ENCODE data around the gene ITPR2.

The ITPR2 gene

DNA sequence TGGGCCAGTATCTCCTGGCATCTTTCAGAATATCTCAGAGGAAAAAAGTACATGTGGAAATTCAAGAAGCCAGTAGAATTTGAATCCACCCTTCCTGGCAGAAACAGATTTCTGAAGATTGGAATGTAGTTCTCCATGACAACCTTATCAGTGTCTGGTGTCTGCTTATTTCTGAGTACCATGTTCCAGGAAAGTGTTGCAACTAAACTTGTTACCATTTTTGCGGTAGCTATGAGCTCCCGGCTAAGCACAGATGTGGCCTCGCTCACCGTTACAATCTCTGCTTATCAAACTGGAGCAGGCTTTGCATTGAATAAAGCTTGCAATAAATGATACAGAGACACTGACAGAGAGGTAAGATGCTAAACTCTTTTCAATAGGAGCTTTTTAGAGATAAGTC, 13.0 kb upstream of the ITPR2 start:
- TF ChIP-seq, protein P1, sequence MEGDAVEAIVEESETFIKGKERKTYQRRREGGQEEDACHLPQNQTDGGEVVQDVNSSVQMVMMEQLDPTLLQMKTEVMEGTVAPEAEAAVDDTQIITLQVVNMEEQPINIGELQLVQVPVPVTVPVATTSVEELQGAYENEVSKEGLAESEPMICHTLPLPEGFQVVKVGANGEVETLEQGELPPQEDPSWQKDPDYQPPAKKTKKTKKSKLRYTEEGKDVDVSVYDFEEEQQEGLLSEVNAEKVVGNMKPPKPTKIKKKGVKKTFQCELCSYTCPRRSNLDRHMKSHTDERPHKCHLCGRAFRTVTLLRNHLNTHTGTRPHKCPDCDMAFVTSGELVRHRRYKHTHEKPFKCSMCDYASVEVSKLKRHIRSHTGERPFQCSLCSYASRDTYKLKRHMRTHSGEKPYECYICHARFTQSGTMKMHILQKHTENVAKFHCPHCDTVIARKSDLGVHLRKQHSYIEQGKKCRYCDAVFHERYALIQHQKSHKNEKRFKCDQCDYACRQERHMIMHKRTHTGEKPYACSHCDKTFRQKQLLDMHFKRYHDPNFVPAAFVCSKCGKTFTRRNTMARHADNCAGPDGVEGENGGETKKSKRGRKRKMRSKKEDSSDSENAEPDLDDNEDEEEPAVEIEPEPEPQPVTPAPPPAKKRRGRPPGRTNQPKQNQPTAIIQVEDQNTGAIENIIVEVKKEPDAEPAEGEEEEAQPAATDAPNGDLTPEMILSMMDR (IDR thresholded peaks at IDR 0.05) = no peak

DNA sequence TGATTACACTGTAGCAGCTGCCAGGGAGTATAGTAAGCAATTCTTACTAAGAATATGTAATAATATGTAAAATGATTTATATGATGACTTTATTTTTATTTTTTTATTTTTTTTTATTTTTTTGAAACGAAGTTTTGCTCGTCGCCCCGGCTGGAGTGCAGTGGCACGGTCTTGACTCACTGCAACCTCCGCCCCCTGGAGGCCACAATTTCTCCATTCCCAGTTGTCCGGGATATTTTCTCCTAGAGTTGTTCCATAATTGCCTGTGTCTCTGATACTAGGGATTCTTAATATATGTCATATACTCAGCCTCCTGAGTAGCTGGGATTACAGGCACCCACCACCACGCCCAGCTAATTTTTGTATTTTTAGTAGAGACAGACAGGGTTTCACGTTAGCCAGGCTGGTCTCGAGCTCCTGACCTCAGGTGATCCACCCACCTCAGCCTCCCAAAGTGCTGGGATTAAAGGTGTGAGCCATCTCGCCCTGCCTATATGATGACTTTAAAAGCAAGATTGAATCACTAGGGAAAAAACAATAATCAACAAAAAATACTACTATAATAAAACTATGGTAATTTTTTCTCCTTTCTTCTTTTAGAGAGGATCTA, 12.2 kb upstream of the ITPR2 start:
- TF ChIP-seq, protein P1 (IDR thresholded peaks at IDR 0.05) = peak; percentile 81

DNA sequence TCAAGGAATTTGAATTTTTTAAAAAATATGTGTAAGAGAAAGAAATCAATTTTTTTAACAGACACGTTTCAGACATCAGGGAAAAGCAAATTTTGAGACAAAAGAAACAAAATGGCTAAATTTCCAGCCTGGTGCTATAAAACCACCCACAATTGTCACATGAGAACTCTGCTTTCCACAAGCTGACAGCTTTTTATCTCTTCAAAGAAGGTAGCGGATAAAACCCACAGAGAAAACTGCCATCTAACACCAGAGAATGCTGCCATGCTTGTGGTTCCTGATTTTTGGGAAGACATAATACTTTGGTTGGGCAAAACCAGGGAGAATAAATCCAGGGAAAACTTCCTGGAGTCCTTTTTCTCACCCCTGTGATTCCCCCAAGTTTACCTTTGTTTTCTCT, 10.3 kb upstream of the ITPR2 start:
- TF ChIP-seq, protein P1 (IDR thresholded peaks at IDR 0.05) = no peak

DNA sequence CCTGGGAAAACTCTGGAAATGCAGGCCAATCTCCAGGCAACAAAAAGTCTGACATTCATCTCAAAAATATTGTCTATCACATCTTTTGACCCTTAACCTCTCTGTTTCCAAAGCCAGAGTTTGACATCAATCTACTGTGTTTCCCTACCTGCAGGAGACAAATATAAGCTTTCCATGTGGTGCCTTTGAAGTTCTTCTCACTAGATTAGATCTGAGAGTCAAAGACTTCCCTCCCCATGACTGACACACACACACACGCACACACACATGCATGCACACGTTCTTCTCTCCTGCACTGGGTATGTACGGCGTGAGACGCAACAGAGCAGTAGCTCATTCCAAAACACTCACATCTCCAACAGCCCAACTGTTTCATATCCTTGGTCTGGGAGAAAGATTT, 8.1 kb upstream of the ITPR2 start:
- TF ChIP-seq, protein P1 (IDR thresholded peaks at IDR 0.05) = no peak

DNA sequence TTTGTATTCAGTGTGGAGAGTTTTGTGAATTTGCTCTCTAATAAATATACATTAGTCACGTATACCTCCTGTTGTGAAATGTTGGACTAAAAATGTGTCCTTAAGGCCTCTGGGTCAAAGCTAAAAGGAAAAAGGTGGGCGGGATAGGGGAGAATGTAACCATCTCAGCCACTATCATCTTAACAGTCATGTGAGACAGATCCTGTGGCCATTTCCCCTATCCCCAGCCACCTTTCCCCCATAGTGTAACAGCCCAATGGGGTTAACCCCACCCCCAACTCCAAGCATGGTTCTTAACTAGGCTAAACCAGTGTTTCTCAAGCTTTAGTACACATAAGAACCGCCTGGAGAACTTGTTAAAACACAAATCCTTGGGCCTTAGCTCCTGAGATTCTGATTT, 6.5 kb upstream of the ITPR2 start:
- TF ChIP-seq, protein P1 (IDR thresholded peaks at IDR 0.05) = no peak

DNA sequence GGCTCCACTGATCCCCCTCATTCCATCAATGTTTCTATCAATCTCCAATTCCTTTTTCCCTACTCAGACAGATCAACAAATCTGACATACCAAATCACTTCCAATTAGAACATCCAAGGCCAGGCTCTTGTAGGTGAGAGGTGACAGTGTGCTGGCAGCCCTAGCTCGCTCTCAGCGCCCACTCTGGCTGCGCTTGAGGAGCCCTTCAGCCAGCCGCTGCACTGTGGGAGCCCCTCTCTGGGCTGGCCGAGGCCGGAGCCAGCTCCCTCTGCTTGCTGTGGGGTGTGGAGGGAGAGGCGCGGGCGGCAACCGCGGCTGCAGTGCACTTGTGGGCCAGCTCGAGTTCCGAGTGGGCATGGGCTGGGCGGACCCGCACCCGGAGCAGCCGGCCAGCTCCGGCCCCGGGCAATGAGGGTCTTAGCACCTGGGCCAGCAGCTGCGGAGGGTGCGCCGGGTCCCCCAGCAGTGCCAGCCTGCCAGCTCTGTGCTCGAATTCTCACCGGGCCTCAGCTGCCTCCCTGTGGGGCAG, 6.0 kb upstream of the ITPR2 start:
- TF ChIP-seq, protein P1 (IDR thresholded peaks at IDR 0.05) = no peak

DNA sequence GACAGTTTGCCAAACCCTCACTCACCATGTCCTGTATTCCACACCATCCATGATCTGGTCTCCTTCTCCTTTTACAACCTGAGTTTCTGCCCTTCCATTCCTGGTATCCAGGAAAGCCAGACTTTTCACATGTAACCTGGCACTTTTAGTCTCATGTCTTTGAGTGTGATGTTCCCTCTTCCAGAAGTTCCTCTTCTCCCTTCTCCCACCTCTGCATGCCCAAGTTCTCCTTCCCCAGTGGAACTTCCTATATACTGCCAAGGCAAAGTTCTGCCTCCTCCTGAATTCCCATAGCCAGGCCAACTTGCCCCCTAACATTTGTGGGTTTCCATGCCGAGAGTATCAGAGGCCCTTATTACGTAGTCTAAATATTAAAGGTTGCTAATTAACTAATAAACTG, 3.2 kb upstream of the ITPR2 start:
- TF ChIP-seq, protein P1 (IDR thresholded peaks at IDR 0.05) = no peak

All from LNCAP (cell line).